ENCODE measurements around the gene VPS13D. TPM values are rescaled to one million over a fixed set of nuclear protein-coding genes. Genes with fewer than 3 reads are reported as not detected.

Gene VPS13D
- total RNA-seq, 1 experiment from 2014 or later: 11.1 TPM

GRCh38 chr1:12339396-12339795 lies 109.6 kb downstream of the VPS13D start:
- no peak for DNase-seq (ENCODE audit: low read depth)

GRCh38 chr1:12339811-12340543 lies 110.1 kb downstream of the VPS13D start:
- no peak for DNase-seq (ENCODE audit: low read depth)

- no peak for DNase-seq (ENCODE audit: low read depth)
Measured at GRCh38 chr1:12340544-12340930, 110.7 kb downstream of the VPS13D start.

- no peak for DNase-seq (ENCODE audit: low read depth)
Measured at GRCh38 chr1:12341667-12342066, 111.8 kb downstream of the VPS13D start.

- DNase-seq (ENCODE audit: low read depth): no peak
Measured at GRCh38 chr1:12342401-12343003, 112.7 kb downstream of the VPS13D start.

- no peak for DNase-seq (ENCODE audit: low read depth)
Measured at GRCh38 chr1:12343823-12344487, 114.1 kb downstream of the VPS13D start.

GRCh38 chr1:12344596-12345349 lies 114.9 kb downstream of the VPS13D start:
- DNase-seq (ENCODE audit: low read depth): no peak

GRCh38 chr1:12345350-12346217 lies 115.8 kb downstream of the VPS13D start:
- DNase-seq (ENCODE audit: low read depth): no peak

- no peak for DNase-seq (ENCODE audit: low read depth)
Measured at GRCh38 chr1:12346483-12347151, 116.8 kb downstream of the VPS13D start.

GRCh38 chr1:12348113-12348512 lies 118.3 kb downstream of the VPS13D start:
- DNase-seq (ENCODE audit: low read depth): no peak

- DNase-seq (ENCODE audit: low read depth): no peak
Measured at GRCh38 chr1:12353981-12354380, 124.2 kb downstream of the VPS13D start.

- peak; percentile 46 for DNase-seq (ENCODE audit: low read depth)
Measured at GRCh38 chr1:12356004-12356890, 126.4 kb downstream of the VPS13D start.

GRCh38 chr1:12358499-12358898 lies 128.7 kb downstream of the VPS13D start:
- no peak for DNase-seq (ENCODE audit: low read depth)

- DNase-seq (ENCODE audit: low read depth): no peak
Measured at GRCh38 chr1:12359359-12360133, 129.7 kb downstream of the VPS13D start.

GRCh38 chr1:12368646-12369045 lies 138.8 kb downstream of the VPS13D start:
- no peak for DNase-seq (ENCODE audit: low read depth)

GRCh38 chr1:12369258-12369657 lies 139.4 kb downstream of the VPS13D start:
- DNase-seq (ENCODE audit: low read depth): peak; percentile 24

GRCh38 chr1:12370333-12370975 lies 140.6 kb downstream of the VPS13D start:
- no peak for DNase-seq (ENCODE audit: low read depth)

GRCh38 chr1:12371053-12371452 lies 141.2 kb downstream of the VPS13D start:
- no peak for DNase-seq (ENCODE audit: low read depth)

Measured in Daoy (cell line).